Suprapubic skin (tissue), 4 donors: Measurements from ENCODE around the gene STARD13.

Experiments
- EP300 ChIP-seq: sonication (generic); formaldehyde crosslinking; IDR thresholded peaks from one replicate; pipeline ENCODE4 v1.6.1; 2017; ENCODE audit warnings: antibody characterized with exemption
- POLR2AphosphoS5 ChIP-seq, 3 donors: sonication (generic); formaldehyde crosslinking; IDR thresholded peaks; one replicate each; pipeline ENCODE4 v1.6.1; 2017; ENCODE audit warnings: antibody characterized with exemption in 3 of 3
- TF ChIP-seq, protein P1 (sequence below), 2 donors: fragments of 200-600 bp in 1 of 2; fragments of 450-650 bp in 1 of 2; sonication (generic) in 1 of 2; IDR thresholded peaks; one replicate each; pipeline ENCODE4 v1.5.1; 2016 to 2019; ENCODE audit warnings: antibody characterized with exemption in 2 of 2, mild to moderate bottlenecking in 1 of 2, moderate library complexity in 1 of 2

DNA sequence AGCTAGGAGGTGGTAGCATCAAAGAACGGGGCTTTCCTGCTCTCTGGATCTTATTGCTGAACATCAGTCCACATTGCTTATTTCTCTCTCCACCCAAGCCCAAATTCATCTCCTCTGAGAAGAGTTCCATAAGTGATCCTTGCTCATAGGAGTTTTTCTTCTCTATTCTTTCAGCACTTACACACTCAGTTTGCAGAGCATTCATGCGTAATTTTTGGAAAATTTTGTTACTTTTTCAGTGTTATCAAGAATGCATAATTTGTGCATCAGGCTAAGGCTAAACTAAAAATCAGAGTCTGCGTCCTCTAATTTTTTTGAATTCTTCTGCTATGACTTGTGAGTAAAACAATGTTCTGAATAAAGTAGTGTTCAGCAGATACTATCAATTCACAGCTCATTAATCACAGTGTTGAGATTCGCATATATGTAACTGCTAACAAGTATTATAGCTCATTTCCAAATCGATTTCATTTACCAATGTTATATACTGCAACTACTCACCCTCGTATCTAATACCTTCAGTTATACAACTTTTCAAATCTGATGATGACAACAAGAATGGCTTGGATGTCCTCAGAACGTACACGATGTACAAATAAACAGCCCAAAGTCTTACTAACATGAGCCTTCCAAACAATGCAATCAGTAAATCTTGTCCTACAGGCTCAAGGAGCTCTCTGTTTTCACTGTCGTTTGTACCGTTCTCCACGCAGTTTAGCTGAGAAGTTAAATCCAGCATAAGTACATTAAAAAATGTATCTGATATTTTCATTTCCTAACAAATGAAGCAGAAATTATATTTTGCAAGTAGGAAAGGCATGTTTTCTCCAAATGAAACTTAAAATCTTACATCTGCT is 36.4 kb upstream of the STARD13 start:
- TF ChIP-seq POLR2AphosphoS5 (IDR thresholded peaks at IDR 0.05) (no peak), EP300 (no peak)
- TF ChIP-seq, protein P1, sequence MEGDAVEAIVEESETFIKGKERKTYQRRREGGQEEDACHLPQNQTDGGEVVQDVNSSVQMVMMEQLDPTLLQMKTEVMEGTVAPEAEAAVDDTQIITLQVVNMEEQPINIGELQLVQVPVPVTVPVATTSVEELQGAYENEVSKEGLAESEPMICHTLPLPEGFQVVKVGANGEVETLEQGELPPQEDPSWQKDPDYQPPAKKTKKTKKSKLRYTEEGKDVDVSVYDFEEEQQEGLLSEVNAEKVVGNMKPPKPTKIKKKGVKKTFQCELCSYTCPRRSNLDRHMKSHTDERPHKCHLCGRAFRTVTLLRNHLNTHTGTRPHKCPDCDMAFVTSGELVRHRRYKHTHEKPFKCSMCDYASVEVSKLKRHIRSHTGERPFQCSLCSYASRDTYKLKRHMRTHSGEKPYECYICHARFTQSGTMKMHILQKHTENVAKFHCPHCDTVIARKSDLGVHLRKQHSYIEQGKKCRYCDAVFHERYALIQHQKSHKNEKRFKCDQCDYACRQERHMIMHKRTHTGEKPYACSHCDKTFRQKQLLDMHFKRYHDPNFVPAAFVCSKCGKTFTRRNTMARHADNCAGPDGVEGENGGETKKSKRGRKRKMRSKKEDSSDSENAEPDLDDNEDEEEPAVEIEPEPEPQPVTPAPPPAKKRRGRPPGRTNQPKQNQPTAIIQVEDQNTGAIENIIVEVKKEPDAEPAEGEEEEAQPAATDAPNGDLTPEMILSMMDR (IDR thresholded peaks at IDR 0.05) = no peak
